Neural crest cell (in vitro differentiated cells): ENCODE measurements around the gene PFN1. TPM values are rescaled to one million over a fixed set of nuclear protein-coding genes. Genes with fewer than 3 reads are reported as not detected.
"Not testable (repeated sequence)": the region's sequence is repeated elsewhere in the genome, so short reads cannot be mapped to it uniquely, and the experiment has no call there.

ENCODE experiments used
- DNase-seq: peaks from one replicate; pipeline ENCODE4 v3.0.0; 2021; ENCODE audit warnings: low read depth, mixed read lengths, low spot score
- H3K27ac Mint-ChIP-seq: one replicate; pipeline ENCODE4 v1.8.0; 2021; ENCODE audit warnings: mild to moderate bottlenecking, mixed read lengths; ENCODE audit not compliant: unreplicated experiment
- H3K27me3 Mint-ChIP-seq: 2 replicates; pipeline ENCODE4 v1.8.0; 2021; ENCODE audit warnings: low read depth, mild to moderate bottlenecking, mixed read lengths
- H3K36me3 Mint-ChIP-seq: 2 replicates; pipeline ENCODE4 v1.8.0; 2021; ENCODE audit warnings: low read depth, mild to moderate bottlenecking, mixed read lengths
- H3K4me1 Mint-ChIP-seq: 2 replicates; pipeline ENCODE4 v1.8.0; 2021; ENCODE audit warnings: mixed read lengths
- H3K4me3 Mint-ChIP-seq: one replicate; pipeline ENCODE4 v1.8.0; 2021; ENCODE audit warnings: mild to moderate bottlenecking, mixed read lengths
- H3K9me3 Mint-ChIP-seq: 2 replicates; pipeline ENCODE4 v1.8.0; 2021; ENCODE audit warnings: mixed read lengths
- CTCF ChIP-seq: fragments of 200-600 bp; sonication (generic); conservative IDR thresholded peaks from 2 replicates; pipeline ENCODE4 v1.5.0; 2021; ENCODE audit warnings: antibody characterized with exemption, mild to moderate bottlenecking
- total RNA-seq: library from RNA; stranded (reverse); gene quantifications from 2 replicates; pipeline ENCODE4 v1.2.1, GENCODE V29; 2021

Gene PFN1
- total RNA-seq, 1 donor from 2014 or later = 630 TPM

GRCh38 chr17:4934173-4934979 is 14.0 kb downstream of the PFN1 start:
- Mint-ChIP-seq H3K36me3 (peaks cover 8% of the 10 kb centered on the region), H3K27ac (no peak overlapping the region), H3K4me1 (peaks cover 24% of the 10 kb centered on the region), H3K9me3 (no peaks in the 10 kb centered on the region), H3K27me3 (no peaks in the 10 kb centered on the region), H3K4me3 (peak overlapping the region; percentile 79)
- peak; percentile 29 for TF ChIP-seq CTCF
- DNase-seq = no peak

GRCh38 chr17:4933646-4934045 is 14.7 kb downstream of the PFN1 start:
- DNase-seq = no peak
- Mint-ChIP-seq H3K27me3 (no peaks in the 10 kb centered on the region), H3K9me3 (no peaks in the 10 kb centered on the region), H3K4me1 (peaks cover 18% of the 10 kb centered on the region), H3K36me3 (peaks cover 8% of the 10 kb centered on the region), H3K4me3 (peak overlapping the region; percentile 79), H3K27ac (peak overlapping the region; percentile 57)
- TF ChIP-seq CTCF = no peak

GRCh38 chr17:4932756-4933155 is 15.6 kb downstream of the PFN1 start:
- no peak for DNase-seq
- peaks cover 8% of the 10 kb centered on the region for H3K36me3 Mint-ChIP-seq
- H3K27ac Mint-ChIP-seq = peak overlapping the region; percentile 71
- TF ChIP-seq CTCF = no peak
- peak overlapping the region; percentile 8 for H3K4me3 Mint-ChIP-seq
- no peaks in the 10 kb centered on the region for H3K9me3 Mint-ChIP-seq
- H3K27me3 Mint-ChIP-seq = no peaks in the 10 kb centered on the region
- H3K4me1 Mint-ChIP-seq = peaks cover 13% of the 10 kb centered on the region

GRCh38 chr17:4931963-4932362 is 16.4 kb downstream of the PFN1 start, which contains the start of gene GP1BA:
Gene GP1BA, plus strand, starts transcription at chr17:4932277. Its CDS starts 328 bp downstream, at chr17:4932605.
- H3K36me3 Mint-ChIP-seq = peaks cover 8% of the 10 kb centered on the region
- no peak for DNase-seq
- TF ChIP-seq CTCF = no peak
- peak within 1 kb of the TSS; percentile 87 for H3K27ac Mint-ChIP-seq
- H3K4me3 Mint-ChIP-seq = peak within 1 kb of the TSS; percentile 8
- H3K4me1 Mint-ChIP-seq = peaks cover 13% of the 10 kb centered on the region
- no peaks in the 10 kb centered on the region for H3K27me3 Mint-ChIP-seq
- H3K9me3 Mint-ChIP-seq = no peaks in the 10 kb centered on the region

- DNase-seq = no peak
- no peaks in the 10 kb centered on the region for H3K27me3 Mint-ChIP-seq
- no peak overlapping the region for H3K4me3 Mint-ChIP-seq
- peaks cover 4% of the 10 kb centered on the region for H3K36me3 Mint-ChIP-seq
- H3K27ac Mint-ChIP-seq = no peak overlapping the region
- no peaks in the 10 kb centered on the region for H3K9me3 Mint-ChIP-seq
- H3K4me1 Mint-ChIP-seq = no peaks in the 10 kb centered on the region
- TF ChIP-seq CTCF = no peak
Measured at GRCh38 chr17:4928881-4929280, 19.4 kb downstream of the PFN1 start.

GRCh38 chr17:4926577-4927335 is 21.6 kb downstream of the PFN1 start:
- DNase-seq, H3K4me1 Mint-ChIP-seq, H3K36me3 Mint-ChIP-seq, H3K4me3 Mint-ChIP-seq, H3K27ac Mint-ChIP-seq, H3K27me3 Mint-ChIP-seq, H3K9me3 Mint-ChIP-seq: not testable (repeated sequence)
